NCI-H460 (cell line): ENCODE data around the gene AFDN. TPM values are rescaled to one million over a fixed set of nuclear protein-coding genes. Genes with fewer than 3 reads are reported as not detected.

Experiments
- DNase-seq: peaks from one replicate; pipeline ENCODE4 v3.0.0-alpha.2; 2016; ENCODE audit warnings: low read depth; ENCODE audit errors: extremely low read depth
- polyA plus RNA-seq: library from polyadenylated mRNA; depleted of rRNA; stranded (reverse); fragments of >200 nt; gene quantifications from 2 replicates; pipeline ENCODE4 v1.2.3, GENCODE V29; 2014; cell fraction: nucleus; rRNA removed
- total RNA-seq: library from RNA; depleted of rRNA; stranded (reverse); fragments of >200 nt; shearing (Covaris generic); gene quantifications from 2 replicates; pipeline ENCODE4 v1.2.3, GENCODE V29; 2014; rRNA removed

Gene AFDN, protein sequence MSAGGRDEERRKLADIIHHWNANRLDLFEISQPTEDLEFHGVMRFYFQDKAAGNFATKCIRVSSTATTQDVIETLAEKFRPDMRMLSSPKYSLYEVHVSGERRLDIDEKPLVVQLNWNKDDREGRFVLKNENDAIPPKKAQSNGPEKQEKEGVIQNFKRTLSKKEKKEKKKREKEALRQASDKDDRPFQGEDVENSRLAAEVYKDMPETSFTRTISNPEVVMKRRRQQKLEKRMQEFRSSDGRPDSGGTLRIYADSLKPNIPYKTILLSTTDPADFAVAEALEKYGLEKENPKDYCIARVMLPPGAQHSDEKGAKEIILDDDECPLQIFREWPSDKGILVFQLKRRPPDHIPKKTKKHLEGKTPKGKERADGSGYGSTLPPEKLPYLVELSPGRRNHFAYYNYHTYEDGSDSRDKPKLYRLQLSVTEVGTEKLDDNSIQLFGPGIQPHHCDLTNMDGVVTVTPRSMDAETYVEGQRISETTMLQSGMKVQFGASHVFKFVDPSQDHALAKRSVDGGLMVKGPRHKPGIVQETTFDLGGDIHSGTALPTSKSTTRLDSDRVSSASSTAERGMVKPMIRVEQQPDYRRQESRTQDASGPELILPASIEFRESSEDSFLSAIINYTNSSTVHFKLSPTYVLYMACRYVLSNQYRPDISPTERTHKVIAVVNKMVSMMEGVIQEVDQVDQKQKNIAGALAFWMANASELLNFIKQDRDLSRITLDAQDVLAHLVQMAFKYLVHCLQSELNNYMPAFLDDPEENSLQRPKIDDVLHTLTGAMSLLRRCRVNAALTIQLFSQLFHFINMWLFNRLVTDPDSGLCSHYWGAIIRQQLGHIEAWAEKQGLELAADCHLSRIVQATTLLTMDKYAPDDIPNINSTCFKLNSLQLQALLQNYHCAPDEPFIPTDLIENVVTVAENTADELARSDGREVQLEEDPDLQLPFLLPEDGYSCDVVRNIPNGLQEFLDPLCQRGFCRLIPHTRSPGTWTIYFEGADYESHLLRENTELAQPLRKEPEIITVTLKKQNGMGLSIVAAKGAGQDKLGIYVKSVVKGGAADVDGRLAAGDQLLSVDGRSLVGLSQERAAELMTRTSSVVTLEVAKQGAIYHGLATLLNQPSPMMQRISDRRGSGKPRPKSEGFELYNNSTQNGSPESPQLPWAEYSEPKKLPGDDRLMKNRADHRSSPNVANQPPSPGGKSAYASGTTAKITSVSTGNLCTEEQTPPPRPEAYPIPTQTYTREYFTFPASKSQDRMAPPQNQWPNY (N-terminal part only)
- 37.0 and 38.9 TPM in 2 replicates for total RNA-seq
- polyA plus RNA-seq: 42.6 and 52.1 TPM in 2 replicates

- no peak for DNase-seq
These were observed at the start of gene AFDN for GRCh38 chr6:167826896-167827582. TSS of gene AFDN (plus strand) at chr6:167826911. CDS start at chr6:167827133, 222 bp downstream.

GRCh38 chr6:167778497-167779128 is 48.1 kb upstream of the AFDN start:
- DNase-seq: no peak

GRCh38 chr6:167779129-167779992 is 47.4 kb upstream of the AFDN start:
- no peak for DNase-seq

DNA sequence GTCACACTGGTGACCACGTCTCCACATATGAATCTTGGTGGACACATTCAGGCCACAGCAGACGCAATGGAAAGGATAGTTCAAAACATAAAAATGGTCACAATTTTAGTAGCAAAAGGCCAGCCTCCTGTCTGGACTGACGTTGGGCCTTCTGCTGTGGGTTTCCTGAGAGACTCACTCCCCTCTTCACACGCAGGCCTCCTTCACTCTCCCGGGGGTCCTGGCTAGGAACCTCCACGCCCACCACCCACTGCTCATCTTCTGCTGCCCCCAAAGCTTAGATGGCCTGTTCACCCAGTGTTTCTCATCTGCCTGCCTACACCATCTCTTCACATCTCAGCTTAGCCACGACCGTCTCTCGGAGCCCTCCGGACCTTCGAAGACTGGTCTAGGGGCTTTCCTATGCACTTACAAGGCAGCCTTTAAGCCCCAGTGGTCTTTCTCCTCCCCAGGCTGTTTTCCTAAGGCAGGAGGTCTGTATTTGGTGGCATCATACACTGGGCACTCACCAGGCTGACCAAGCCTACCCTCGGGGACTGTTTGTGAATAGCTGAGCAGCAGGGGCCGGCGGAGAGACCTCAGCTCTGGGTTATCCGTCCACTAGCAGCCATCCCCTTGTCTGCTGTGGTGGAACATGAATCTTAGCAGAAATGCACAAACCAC is 46.6 kb upstream of the AFDN start:
- DNase-seq: no peak

DNA sequence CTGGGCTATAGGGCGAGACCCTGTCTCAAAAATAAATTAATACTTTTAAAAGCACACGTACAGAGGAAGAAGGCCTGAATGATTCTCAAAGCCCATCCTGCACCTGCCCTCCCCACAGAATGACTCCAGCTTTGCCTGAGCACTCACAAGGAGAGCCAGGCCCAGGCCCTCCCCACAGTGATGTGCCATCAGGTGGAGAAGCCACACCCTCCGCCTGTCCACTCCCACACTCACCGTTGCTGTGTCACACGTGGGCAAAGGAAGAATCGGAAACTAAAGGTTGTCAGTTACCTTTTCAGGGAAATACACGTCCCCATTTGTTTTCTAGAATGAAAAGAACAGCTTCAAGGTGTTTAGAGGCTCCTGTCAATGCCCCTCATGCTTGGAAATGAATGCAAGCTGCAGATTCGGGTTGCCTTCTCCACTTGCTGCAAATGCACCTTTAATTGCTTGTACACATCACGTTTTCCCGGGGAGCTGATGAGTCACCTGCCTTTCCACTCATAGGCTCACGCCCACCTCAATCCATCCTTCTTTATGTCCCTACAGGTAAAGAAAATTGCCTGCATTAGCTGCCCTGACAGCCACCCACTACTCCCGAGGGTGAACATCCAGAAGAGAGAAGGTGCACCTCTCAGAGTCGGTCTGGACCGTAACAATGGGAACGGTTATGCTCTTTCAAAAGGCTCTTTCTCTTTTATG is 45.5 kb upstream of the AFDN start:
- DNase-seq: no peak

GRCh38 chr6:167781868-167782267 is 44.8 kb upstream of the AFDN start:
- no peak for DNase-seq

DNA sequence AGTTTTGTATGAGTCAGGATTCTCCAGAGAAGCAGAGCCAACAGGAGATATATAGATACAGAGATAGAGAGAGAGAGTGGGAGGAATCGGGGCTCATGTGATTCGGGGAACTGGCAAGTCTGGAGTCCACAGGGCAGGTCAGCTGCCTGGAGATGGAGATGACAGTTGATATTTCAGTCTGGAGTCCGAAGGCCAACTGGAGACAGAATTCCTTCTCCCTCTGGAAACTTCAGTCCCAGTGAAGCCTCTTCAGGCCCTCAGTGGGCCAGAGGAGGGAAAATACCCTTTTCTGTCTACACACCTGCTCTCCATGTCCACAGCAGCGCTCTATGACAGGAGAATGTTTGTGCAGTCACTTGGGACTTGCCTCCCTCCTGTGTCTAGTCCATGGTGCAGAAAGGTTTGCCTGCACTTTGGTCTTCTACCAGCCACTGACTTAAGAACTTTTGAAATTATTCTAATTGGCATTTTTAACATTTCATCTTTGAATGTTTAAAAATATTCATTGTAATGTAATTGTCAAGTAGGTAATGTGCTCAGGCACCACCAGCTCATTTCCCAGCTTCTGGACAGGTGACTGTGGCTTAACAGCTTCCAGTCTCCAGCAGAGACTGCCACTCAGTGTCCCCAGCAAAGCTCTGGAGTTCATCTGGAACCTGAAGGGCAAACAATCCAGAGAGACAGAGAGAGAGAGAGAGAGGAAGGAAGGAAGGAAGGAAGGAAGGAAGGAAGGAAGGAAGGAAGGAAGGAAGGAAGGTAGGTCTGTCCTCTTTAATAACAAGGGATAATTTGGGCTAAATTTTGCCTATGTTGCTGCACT is 43.8 kb upstream of the AFDN start:
- no peak for DNase-seq

DNA sequence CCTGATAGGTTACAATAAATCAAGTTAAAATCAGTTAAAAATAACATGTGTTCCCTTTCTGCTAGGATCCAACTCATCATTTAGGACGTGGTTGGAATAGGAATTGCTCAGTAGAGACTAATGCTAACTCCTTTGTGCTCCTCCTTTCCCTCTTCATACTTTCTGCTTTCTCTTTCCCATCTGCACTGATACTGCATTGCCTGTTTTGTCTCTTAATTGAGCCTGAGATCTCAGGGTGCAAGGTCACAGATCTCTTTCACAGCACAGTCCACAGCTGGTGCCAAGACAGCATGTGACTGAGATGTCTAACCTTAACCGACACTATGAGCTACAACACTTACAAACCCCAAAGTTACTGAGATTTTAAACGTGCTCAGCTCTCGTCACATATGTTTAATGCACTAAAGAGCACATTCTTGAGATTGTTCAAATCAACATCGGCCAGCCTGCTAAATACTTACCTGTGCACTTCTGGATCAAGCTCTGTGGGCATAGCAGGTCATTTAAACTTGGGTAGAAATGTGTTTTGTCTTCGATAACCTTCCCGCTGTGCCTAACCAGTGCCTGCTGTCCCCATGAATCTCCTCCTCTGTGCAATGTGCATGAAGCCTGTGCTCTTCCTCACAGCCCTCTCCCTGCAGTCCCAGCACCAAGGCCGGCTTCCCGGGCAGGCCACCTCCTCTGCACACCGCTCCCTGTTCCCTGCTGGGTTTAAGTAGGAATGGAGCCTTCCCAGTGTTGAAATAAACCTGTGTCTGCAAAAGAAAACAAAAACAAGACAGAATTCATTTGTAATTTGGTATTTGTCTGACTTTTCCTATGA is 39.6 kb upstream of the AFDN start:
- DNase-seq: no peak

- DNase-seq: no peak
These were observed 38.7 kb upstream of the AFDN start for GRCh38 chr6:167787896-167788562.

- DNase-seq: no peak
These were observed 38.2 kb upstream of the AFDN start for GRCh38 chr6:167788563-167788903.

GRCh38 chr6:167789358-167789757 is 37.4 kb upstream of the AFDN start:
- DNase-seq: no peak

GRCh38 chr6:167791091-167791779 is 35.5 kb upstream of the AFDN start:
- DNase-seq: no peak

GRCh38 chr6:167791780-167792478 is 34.8 kb upstream of the AFDN start:
- no peak for DNase-seq

DNA sequence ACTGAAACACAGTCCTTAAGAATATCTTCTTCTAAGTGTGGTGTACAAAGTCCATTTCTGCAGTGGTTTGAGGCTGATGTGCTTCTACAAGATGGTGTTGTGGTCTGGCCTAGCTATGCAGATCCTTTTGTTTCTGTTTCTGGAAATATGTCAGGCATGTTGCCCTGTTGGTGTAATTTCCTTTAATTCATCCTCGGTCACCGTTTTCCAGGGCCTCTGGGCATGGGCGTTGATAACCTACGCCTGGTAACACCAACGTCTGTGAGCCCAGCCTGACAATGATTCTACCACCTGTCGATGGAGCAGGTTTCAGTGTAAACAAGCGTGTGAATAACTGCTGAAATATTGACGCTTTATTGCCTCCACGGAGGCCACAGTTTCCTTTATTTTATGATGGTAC is 33.3 kb upstream of the AFDN start:
- no peak for DNase-seq
